ENCODE data around the gene LTBP1. TPM values are rescaled to one million over a fixed set of nuclear protein-coding genes. Genes with fewer than 3 reads are reported as not detected.
"Not testable (repeated sequence)": the region's sequence is repeated elsewhere in the genome, so short reads cannot be mapped to it uniquely, and the experiment has no call there.

LTBP1 gene
- total RNA-seq, 2 experiments from 2014 or later = 0.10 to 0.27 TPM

DNA sequence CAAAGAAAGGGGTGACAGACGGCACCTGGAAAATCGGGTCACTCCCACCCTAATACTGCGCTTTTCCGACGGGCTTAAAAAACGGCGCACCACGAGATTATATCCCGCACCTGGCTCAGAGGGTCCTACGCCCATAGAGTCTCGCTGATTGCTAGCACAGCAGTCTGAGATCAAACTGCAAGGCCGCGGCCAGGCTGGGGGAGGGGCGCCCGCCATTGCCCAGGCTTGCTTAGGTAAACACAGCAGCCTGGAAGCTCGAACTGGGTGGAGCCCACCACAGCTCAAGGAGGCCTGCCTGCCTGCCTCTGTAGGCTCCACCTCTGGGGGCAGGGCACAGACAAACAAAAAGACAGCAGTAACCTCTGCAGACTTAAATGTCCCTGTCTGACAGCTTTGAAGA is 223.5 kb downstream of the LTBP1 start:
- H3K36me3 Mint-ChIP-seq; CTCF ChIA-PET; intact Hi-C loops (cut with micrococcal nuclease); POLR2A ChIA-PET; H3K27ac Mint-ChIP-seq; H3K4me1 Mint-ChIP-seq (ENCODE audit: low read depth); DNase-seq; H3K4me3 Mint-ChIP-seq; H3K9me3 Mint-ChIP-seq; H3K27me3 Mint-ChIP-seq: not testable (repeated sequence)

DNA sequence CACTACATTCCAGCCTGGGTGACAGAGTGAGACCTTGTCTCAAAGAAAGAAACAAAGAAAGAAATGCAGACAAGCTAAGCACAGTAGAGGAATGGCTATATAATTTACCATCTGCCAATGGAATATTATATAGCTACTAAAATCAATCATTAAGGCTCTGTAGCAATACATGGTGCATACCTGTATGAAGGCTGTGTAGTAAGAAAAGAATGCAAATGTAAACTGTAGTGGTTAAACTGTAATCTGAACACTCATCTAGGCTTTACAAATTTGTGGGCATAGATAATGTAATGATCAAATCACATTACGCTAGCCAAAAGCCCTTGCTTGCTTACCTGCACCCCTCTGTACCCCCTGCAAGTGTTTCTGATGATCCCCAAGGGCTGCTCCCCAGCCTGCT is 230.9 kb downstream of the LTBP1 start:
- intact Hi-C loops (cut with micrococcal nuclease) = no loop called here
- no peak for DNase-seq
- Mint-ChIP-seq H3K4me3 (no peak overlapping the region), H3K4me1 (ENCODE audit: low read depth) (no peaks in the 10 kb centered on the region), H3K27me3 (no peaks in the 10 kb centered on the region), H3K27ac (no peak overlapping the region), H3K36me3 (no peaks in the 10 kb centered on the region), H3K9me3 (no peaks in the 10 kb centered on the region)
- CTCF ChIA-PET = no interaction called here
- POLR2A ChIA-PET = no interaction called here

DNA sequence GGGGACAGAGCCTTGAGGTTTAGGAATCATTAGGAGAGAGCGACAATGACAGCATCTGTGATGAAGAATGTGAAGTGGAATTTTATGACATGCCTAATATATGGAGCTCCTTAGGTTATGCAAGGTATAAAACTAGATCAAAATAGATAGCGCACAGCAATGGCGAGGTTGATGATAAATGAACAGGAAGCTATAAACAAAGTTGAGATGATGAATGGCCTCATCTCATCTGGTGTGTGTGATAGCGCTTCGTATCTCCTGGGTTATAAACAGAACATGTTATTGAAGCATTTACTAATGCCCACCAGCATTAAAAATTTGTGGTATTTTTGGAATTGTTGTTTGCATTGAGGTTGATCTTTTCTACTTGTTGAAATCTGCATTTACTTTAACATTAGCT is 231.5 kb downstream of the LTBP1 start:
- no peaks in the 10 kb centered on the region for H3K27me3 Mint-ChIP-seq
- no peak overlapping the region for H3K4me3 Mint-ChIP-seq
- H3K27ac Mint-ChIP-seq = no peak overlapping the region
- DNase-seq = no peak
- POLR2A ChIA-PET = no interaction called here
- intact Hi-C loops (cut with micrococcal nuclease) = no loop called here
- no peaks in the 10 kb centered on the region for H3K4me1 Mint-ChIP-seq (ENCODE audit: low read depth)
- no peaks in the 10 kb centered on the region for H3K9me3 Mint-ChIP-seq
- CTCF ChIA-PET = no interaction called here
- H3K36me3 Mint-ChIP-seq = no peaks in the 10 kb centered on the region

DNA sequence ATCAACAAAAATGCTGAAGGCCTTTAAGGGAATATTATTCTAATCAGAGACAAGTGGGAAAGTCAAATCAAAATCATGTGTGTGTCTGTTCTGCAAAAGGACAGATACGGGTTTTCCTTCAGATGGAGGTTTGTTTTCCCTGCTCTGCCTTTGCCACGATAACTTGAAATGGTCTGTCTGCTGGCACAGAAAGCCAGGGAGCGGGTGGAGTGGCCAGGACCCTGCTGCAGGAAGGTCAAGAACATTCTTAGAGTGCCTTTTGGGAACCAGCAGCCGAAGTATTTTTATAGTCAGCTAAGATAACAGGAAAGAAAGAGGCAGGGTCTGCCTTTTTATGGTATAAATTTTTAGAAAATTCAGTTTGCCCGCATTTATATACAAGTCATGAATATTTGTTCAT is 234.2 kb downstream of the LTBP1 start:
- ChIA-PET CTCF (no interaction called here), POLR2A (no interaction called here)
- H3K9me3 Mint-ChIP-seq = no peaks in the 10 kb centered on the region

DNA sequence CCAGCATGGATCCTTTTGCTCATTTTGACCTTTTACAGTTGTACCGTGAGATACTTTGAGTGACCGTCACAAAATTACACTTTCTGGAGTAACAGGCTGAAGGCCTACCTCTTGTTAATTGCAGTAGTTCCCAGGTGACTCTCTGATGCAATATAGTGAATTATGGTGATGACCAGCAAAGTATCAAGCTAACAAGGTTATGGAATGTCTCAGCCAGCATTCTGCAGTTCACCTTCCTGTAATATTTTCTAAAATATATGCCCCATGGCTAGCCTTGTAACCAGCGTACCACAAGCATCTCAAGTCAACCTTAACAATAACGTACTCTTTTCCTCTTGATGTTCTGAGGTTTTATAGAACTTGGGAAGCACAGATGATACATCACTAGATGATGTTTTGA is 234.7 kb downstream of the LTBP1 start:
- intact Hi-C loops (cut with micrococcal nuclease) = no loop called here
- Mint-ChIP-seq H3K27ac (no peak overlapping the region), H3K27me3 (no peaks in the 10 kb centered on the region), H3K4me1 (ENCODE audit: low read depth) (no peaks in the 10 kb centered on the region), H3K4me3 (no peak overlapping the region), H3K9me3 (no peaks in the 10 kb centered on the region), H3K36me3 (no peaks in the 10 kb centered on the region)
- DNase-seq = no peak
- CTCF ChIA-PET = no interaction called here
- POLR2A ChIA-PET = no interaction called here

More for the DNA sequence above, 234.2 kb downstream of the LTBP1 start:
- H3K27me3 Mint-ChIP-seq = no peaks in the 10 kb centered on the region
- H3K27ac Mint-ChIP-seq = no peak overlapping the region
- H3K36me3 Mint-ChIP-seq = no peaks in the 10 kb centered on the region
- no peak for DNase-seq
- H3K4me1 Mint-ChIP-seq (ENCODE audit: low read depth) = no peaks in the 10 kb centered on the region
- no peak overlapping the region for H3K4me3 Mint-ChIP-seq
- intact Hi-C loops (cut with micrococcal nuclease) = no loop called here

DNA sequence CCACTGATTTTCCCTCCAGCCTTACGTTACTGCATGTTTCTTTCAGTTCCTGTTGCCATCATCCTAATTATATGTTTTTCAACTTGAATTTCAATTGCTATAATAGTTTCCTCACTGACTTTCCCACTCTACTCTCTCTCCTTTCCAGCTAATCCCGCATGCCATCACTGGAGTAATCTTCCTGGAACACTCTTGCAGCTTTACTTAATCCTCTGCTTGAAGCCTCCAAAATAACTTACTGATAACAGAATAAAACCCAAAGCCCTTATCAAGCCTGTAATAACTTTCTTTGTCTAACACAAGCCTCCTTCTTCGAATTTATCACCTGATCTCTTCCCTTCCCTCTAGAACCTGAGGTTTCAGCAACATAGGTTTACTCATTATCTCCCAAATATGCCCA is 237.3 kb downstream of the LTBP1 start:
- Mint-ChIP-seq H3K4me1 (ENCODE audit: low read depth) (no peaks in the 10 kb centered on the region), H3K36me3 (no peaks in the 10 kb centered on the region), H3K9me3 (no peaks in the 10 kb centered on the region), H3K4me3 (no peak overlapping the region), H3K27ac (no peak overlapping the region), H3K27me3 (peaks cover 3% of the 10 kb centered on the region)
- no peak for DNase-seq
- intact Hi-C loops (cut with micrococcal nuclease) = no loop called here
- CTCF ChIA-PET = no interaction called here
- POLR2A ChIA-PET = no interaction called here

DNA sequence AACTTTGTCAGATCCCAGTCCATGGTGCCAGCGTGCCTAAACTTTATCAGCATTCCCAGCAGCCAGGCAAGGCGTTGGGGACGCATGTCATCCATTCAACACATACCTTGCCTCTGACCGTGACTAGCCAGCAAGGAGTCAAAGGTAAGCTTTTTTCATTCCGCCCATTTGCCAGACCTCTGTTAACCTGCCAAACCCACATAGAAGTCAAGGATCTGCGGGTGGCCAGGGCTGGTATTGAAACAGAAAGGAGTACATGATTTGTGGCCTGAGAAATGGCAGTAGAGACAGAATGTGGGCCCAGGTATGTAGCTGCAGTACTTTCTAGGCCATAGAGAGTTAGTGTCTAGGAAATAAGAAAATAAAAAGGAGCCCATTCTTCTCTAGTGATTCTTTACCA is 240.2 kb downstream of the LTBP1 start:
- intact Hi-C loops (cut with micrococcal nuclease) = no loop called here
- H3K27me3 Mint-ChIP-seq = peaks cover 5% of the 10 kb centered on the region
- no peaks in the 10 kb centered on the region for H3K36me3 Mint-ChIP-seq
- no peak overlapping the region for H3K4me3 Mint-ChIP-seq
- DNase-seq = no peak
- no peak overlapping the region for H3K27ac Mint-ChIP-seq
- no peaks in the 10 kb centered on the region for H3K4me1 Mint-ChIP-seq (ENCODE audit: low read depth)
- POLR2A ChIA-PET = no interaction called here
- CTCF ChIA-PET = no interaction called here
- H3K9me3 Mint-ChIP-seq = no peaks in the 10 kb centered on the region

DNA sequence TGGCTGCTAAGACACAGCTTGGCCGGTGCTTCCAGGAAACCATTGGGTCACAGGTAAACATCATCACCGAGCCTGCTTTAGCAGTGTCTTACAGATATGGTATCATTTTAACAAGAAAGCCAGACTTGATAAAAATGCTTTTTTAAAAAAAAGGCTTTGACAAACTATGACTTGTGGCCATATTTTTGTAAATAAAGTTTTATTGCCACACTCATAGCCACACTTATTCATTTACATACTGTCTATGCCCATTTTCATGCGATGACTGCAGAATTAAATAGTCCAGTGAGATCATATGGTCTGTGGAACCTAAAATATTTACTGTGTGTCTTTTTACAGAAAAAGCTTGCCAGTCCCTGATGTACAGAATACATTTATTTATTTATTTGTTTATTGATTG is 242.0 kb downstream of the LTBP1 start:
- Mint-ChIP-seq H3K9me3 (no peaks in the 10 kb centered on the region), H3K36me3 (no peaks in the 10 kb centered on the region), H3K27ac (no peak overlapping the region), H3K4me3 (no peak overlapping the region), H3K4me1 (ENCODE audit: low read depth) (no peaks in the 10 kb centered on the region), H3K27me3 (peaks cover 8% of the 10 kb centered on the region)
- intact Hi-C loops (cut with micrococcal nuclease) = no loop called here
- CTCF ChIA-PET = no interaction called here
- POLR2A ChIA-PET = no interaction called here
- no peak for DNase-seq

DNA sequence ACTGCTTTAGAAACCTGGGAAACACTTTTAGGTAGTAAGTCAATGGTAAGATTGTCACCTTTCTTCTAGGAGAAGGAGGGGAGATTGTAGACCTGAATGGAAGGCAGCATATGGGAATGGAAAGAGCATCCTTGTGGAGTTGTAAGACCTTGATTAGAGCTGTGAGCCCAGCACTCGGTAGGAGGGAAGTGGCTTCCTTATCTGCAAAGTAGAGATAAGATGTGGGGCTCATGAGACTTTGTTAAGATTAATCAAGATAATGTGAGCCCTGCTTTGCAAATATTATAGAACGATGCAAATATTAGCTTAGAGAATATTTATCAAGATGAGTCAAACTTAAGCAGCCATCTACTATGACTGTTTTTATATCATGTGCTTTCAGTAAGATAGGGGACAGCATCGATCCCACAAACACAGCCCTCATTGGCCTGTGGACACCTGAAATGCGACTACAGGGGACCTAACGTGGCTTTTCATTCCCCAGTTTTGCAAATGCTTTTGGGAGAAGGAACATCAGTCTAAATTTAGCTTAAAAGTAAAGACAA is 243.7 kb downstream of the LTBP1 start:
- DNase-seq = no peak
- no peak overlapping the region for H3K4me3 Mint-ChIP-seq
- H3K4me1 Mint-ChIP-seq (ENCODE audit: low read depth) = no peaks in the 10 kb centered on the region
- no peaks in the 10 kb centered on the region for H3K36me3 Mint-ChIP-seq
- ChIA-PET POLR2A (no interaction called here), CTCF (no interaction called here)
- intact Hi-C loops (cut with micrococcal nuclease) = no loop called here
- H3K9me3 Mint-ChIP-seq = no peaks in the 10 kb centered on the region
- no peak overlapping the region for H3K27ac Mint-ChIP-seq
- H3K27me3 Mint-ChIP-seq = peaks cover 8% of the 10 kb centered on the region

DNA sequence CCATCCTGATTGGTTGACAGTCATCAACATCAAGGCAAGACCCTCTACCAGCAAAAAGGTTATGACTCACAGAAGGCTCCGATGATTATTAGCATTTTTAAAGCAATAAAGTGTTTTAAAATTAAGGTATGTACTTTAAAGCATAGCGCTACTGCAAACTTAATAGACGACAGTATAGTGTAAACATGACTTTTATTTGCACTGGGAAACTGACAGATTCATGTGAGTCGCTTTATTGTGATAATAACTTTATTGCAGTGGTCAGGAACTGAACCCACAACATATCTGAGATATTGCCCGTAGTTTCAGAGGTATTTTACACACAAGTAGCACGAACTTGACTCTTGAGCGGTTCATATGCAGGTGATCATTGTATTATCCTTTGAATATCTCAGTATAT is 249.1 kb downstream of the LTBP1 start:
- peaks cover 12% of the 10 kb centered on the region for H3K27me3 Mint-ChIP-seq
- H3K4me1 Mint-ChIP-seq (ENCODE audit: low read depth) = no peaks in the 10 kb centered on the region
- no peak for DNase-seq
- ChIA-PET POLR2A (no interaction called here), CTCF (no interaction called here)
- no peaks in the 10 kb centered on the region for H3K36me3 Mint-ChIP-seq
- H3K9me3 Mint-ChIP-seq = no peaks in the 10 kb centered on the region
- H3K4me3 Mint-ChIP-seq = no peak overlapping the region
- H3K27ac Mint-ChIP-seq = no peak overlapping the region
- intact Hi-C loops (cut with micrococcal nuclease) = no loop called here

DNA sequence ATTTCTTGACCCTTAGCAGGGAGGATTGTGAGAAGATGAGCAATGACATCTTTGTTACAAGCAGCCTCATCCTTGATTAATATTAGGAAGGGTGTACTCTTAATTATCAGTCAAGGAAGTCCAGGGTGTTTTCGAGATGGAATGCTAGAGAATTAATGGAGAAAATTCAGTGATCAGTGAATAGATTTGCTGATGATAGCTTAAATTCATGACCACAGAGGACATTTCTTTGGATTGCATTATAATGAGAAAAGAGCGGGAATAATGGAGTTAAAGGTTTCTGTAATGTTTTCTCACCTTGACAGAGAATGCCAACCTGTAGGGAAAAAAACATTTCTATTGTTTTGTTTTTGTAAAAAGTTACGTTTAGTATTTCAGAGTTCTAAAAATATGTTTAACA is 249.9 kb downstream of the LTBP1 start:
- Mint-ChIP-seq H3K36me3 (no peaks in the 10 kb centered on the region), H3K9me3 (no peaks in the 10 kb centered on the region), H3K27ac (no peak overlapping the region), H3K27me3 (peaks cover 12% of the 10 kb centered on the region), H3K4me3 (no peak overlapping the region), H3K4me1 (ENCODE audit: low read depth) (no peaks in the 10 kb centered on the region)
- DNase-seq = no peak
- POLR2A ChIA-PET = no interaction called here
- intact Hi-C loops (cut with micrococcal nuclease) = no loop called here
- CTCF ChIA-PET = no interaction called here

DNA sequence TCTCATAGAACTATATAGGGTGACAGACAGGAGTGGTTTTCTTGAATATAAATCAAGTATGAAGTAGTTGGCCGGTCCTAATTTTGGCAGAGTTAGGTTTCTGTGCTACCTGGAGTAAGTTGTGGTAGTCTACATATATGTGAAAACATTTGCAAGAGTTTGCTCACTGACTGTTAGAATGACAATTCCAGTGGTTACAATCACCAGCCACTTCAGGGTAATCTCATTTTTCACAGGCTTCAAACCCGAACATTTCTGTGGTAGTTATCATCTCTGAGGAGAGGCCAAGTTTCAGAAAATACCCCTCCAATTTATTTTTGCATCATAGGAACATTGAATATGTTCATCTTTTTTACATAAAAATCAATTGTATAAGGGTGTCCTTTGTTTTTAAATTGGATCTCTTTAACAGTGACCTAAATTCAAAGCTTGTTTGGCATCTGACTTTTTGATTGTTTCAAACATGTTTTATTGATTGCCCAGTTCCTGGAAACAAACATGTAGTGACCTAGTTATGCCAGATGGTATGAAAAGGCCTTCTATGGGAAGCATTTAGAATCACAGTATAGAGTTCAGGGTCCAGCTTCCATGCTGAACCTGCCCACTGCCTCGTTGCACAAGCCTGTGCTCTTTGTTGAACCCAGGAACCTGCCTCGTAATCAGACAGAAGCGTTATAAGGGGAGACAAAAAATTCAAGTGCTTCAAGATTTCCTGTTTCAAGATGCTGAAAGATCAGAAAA is 250.6 kb downstream of the LTBP1 start:
- H3K4me3 Mint-ChIP-seq = no peak overlapping the region
- no peaks in the 10 kb centered on the region for H3K9me3 Mint-ChIP-seq
- no peaks in the 10 kb centered on the region for H3K36me3 Mint-ChIP-seq
- H3K4me1 Mint-ChIP-seq (ENCODE audit: low read depth) = no peaks in the 10 kb centered on the region
- DNase-seq = no peak
- no peak overlapping the region for H3K27ac Mint-ChIP-seq
- intact Hi-C loops (cut with micrococcal nuclease) = no loop called here
- H3K27me3 Mint-ChIP-seq = peaks cover 10% of the 10 kb centered on the region
- CTCF ChIA-PET = no interaction called here
- POLR2A ChIA-PET = no interaction called here

DNA sequence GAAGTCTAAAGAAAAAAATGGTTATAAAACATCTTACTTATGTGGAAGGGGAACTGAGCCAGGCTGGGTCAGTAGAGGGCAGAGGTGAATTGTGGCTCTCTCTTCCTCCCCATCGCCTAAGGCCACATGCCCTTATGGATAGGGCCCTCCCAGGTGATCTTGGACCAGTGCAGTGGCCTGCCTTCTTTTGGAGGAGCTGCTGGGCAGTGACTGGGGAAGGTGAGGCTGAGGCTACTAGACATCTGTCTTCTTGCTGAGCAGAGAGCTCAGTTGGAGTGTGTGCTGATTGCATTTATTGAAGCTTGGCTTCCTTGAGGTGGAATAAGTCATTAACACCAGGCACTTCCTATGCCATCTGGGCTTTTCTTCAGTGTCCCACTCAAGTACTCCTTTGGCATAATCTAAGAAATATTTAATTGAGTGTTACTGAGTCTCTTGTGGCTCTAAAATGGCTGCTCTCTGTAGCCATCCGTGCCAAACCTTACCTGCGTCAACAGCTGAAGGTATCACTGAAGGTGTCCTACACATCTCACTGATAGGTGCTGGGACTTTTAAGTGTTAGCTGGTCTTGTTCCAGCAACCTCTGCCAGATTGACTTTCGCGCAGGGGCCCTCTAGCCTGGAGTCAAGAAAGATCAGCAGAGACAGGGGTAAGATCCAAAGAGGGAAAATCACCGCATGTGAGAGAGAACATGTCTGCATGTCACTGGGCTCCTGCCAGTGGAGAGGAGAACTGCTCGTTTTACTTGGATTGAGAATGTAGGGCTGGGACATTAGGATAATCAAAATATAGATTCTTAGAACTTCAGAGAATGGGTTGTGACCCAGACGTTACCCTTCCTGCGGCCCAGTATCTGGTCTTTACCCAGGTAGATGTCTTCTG is 256.1 kb downstream of the LTBP1 start:
- H3K27ac Mint-ChIP-seq = no peak overlapping the region
- no peaks in the 10 kb centered on the region for H3K9me3 Mint-ChIP-seq
- peaks cover 4% of the 10 kb centered on the region for H3K27me3 Mint-ChIP-seq
- DNase-seq = no peak
- H3K4me3 Mint-ChIP-seq = no peak overlapping the region
- H3K4me1 Mint-ChIP-seq (ENCODE audit: low read depth) = no peaks in the 10 kb centered on the region
- intact Hi-C loops (cut with micrococcal nuclease) = no loop called here
- CTCF ChIA-PET = no interaction called here
- POLR2A ChIA-PET = no interaction called here
- no peaks in the 10 kb centered on the region for H3K36me3 Mint-ChIP-seq
